CD4-positive, alpha-beta T cell treated with Interleukin-4 for 1 hour (primary cell): ENCODE data around the gene NTN4.

ENCODE experiments used
- DNase-seq, 2 donors: peaks; one replicate each; pipeline ENCODE4 v3.0.0-alpha.2; 2020 to 2022

The NTN4 gene

DNA sequence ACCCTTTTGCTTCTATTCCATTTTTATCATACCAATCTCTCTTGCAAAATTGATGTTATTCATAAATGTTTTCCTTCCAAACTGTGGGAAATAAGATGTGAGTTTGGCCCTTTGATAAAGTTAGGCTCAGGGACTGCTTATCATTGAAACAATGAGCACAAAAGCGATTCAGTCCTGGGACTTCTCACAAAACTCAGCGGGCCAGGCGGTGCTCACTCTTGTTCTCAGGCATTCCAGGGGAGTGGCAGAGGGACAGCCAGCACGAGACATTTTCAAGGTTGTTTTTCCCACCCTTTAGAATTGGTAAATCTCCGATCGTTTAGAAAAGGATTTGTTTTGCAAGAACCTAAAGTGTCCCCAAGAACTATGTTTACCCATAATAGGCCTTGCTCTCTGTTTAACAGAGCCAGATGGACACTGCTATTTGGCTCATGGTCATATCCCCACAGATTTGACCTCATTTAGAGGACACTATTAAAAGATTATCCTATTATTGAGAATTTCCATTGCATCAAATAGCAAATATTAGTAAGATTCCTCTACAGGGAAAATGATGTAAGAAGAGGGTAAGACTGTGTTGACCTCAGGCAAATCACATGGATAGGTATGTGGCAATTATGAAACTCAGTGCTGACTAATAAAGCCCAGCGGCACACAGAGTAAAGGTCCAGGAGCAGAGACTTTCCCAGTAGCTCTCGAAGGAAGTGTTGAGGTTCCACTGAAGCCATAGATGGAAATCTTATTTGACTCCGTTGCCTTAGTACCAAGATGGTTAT, 136.6 kb downstream of the NTN4 start:
- no peak for DNase-seq

DNA sequence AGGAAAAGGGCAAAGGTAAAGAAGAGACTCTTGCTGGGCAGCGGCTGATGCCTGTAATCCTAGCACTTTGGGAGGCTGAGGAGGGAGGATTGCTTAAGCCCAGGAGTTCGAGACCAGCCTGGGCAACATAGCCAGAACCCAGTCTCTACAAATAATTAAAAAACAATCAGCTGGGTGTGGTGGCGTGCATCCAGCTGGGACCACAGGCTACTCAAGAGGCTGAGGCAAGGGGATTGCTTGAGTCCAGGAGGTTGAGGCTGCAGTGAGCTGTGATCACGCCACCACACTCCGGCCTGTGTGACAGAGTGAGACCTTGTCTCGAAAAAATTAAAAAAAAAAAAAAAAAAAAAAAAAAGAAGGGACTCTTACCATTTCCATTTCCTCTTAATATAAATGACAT, 138.9 kb downstream of the NTN4 start:
- DNase-seq = no peak

DNA sequence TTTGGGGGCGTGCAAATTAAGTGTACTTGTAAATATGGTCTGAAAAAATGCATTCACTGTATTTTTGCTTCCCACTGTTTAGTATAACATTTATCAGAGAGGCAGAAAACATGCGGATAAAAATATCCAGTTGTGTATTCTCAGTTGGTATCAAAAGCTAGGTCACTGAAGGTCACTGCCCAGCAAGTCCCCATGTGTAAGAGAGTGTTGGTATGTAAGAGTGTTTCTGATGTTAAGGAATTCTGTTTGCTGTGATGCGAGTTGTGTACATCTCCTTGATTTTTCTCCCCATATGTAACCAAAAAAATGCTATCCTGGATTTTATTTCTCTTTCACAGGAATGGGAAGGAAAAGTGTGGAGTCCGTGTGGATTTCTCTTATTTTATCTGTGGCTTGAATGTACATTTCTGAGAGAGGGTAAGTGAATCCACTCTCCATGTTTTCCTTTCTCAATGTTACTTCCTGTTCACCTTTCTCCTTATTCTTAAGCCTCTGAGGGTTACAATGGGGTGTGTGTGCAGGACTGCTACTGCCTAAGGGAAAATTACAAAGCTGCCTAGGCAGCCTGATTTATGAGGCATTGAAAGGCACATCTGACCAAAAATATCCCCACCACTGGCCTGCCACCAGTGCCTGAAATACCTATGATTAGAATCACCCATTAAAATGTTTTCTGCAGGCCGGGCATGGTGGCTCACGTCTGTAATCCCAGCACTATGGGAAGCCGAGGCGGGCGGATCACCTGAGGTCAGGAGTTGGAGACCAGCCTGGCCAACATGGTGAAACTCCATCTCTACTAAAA, 141.4 kb downstream of the NTN4 start:
- no peak for DNase-seq

DNA sequence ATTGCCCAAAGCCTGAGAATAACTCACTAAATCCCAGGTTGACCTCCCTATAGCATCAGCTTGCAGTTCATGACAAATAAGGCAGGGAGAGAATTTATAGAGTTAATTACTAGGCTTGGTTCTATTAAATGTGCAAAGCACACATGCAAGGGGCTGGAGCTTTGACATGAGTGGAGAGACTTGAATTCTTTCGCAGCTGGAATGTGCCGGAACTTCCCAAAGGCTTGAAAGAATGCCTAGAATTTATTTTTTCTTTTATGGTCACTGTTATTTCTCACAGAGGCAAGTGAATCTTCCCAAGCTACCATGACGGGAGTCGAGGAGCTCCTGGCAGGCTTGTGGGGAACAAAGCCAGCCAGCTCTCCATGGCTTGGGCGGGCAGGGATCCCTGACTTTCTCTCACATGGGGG, 143.8 kb downstream of the NTN4 start:
- DNase-seq = no peak

DNA sequence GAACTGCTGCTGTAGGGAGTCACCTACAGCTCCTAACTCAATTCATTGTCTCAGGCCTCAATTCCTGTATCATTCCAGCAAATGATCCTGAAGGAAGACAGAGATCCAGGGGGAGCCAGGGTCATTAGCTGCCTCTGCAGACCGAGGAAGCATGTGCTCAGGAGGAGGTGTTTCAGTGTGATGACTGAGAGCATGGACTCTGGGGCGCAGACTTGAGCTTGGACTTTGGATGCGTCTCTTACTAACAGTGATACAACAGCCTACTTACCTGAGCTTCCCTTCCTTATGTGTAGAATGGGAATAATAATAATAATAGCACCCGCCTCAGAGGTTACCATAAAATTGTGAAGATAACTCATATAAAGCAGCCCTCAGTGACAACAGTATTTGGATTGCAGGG, 147.3 kb downstream of the NTN4 start:
- DNase-seq = no peak

DNA sequence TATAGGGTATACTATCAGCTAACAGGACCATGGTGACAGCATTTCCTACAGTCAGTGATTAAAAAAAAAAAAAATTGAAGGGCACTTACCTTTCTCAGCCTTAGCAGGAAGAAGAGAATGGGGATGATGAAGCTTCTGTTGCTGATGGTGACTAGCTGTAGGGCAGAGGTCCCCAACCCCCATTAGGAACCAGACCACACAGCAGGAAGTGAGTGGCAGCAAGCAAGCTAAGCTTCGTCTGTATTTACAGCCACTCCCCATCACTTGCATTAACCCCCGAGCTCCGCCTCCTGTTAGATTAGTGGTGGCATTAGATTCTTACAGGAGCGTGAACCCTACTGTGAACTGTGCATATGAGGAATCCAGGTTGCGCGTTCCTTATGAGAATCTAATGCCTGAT, 148.0 kb downstream of the NTN4 start:
- DNase-seq = no peak

DNA sequence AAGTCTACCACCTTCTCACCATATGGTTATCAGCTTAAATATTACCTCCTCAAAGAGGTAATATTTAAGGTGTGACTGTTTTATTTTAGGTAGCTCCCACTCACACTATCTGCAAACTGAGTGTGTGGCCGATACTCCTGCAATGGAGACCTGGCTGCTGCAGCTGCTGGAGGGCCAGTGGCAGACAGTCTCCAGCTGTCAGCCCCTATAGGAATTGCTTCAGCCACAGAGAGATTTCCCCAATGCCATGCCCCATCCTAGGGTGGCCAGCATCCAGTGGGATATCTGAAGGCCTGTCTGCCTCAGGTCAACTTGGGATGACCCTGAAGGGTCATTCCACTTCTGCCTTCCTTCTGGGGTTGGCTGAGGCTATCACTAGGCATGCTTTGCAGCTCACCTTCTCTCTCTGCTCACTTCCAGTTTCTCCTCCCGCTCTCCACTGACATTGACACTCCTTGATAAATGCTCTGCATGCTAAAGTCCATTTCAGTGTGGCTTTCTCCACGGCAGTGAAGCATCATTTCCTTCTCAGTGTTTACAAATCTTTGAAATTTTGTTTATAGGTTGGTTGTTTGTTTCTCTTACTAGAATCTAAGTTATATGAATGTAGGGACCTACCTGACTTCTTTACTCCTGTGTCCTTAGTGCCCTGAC, 149.1 kb downstream of the NTN4 start:
- DNase-seq = no peak

DNA sequence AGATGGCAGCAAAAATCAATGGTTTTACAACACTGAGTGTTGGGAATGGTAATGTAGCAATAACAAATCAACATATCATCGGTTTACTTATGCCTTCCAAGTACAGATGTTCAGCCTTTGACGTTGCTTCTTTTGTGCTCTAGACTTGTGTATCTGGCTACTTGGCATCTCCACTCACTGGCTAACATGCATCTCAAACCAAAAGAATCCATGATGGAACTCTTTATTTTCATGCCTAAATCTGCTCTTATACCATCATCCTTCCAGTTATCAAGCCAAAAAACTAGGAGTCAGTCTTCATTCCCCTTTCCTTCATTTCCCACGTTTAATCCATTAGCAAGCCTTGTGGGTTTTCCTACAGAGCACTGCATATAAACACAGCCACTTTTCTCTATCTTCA, 150.0 kb downstream of the NTN4 start:
- DNase-seq = no peak

DNA sequence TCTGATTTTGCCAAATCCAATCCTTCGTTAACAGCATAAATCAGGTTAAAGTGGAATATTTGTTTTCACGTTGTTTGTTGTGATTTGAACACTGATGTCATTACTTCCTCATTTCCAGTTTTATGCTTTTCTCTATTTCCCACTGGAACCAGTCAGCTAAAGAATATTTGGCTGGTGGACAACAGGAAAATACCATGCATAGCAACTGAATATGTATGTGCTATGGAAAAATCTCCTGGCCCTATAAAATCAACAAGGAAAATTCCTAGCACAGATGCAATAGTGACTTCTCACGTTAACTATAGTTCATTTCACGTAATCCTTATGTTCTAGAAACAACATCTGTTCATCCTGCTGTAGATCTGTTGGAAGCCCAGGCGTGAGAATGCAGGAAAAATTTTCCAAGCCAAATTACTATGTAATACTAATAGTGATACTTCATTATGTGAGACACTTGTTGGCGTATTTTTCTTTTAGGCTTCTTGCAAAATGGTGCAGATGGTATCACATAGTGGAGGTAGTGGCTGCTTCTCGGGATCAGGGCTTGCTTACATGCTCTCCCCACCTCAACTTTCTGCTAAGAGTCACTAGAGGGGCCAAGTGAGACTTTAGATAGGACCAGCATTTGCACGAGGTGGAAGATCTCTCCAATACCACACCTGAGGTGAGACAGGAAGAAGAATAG, 153.0 kb downstream of the NTN4 start:
- no peak for DNase-seq

DNA sequence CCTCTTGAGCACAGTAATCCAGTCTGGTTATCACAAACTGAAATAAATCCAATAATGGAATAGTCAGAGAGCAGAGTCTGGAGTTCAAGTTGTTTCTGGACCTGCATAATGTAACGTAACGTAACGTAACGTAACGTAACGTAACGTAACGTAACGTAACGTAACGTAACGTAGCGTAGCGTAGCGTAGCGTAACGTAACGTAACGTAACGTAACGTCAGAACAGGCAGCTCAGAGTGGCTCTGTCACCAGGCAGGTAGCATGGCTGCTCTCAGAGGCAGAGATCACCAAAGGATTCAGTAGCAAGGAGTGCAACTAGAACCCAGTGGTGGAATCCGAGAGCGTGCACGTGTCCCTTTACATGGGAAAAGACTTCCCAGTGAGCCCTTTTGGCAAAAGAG, 153.6 kb downstream of the NTN4 start:
- DNase-seq = no peak

DNA sequence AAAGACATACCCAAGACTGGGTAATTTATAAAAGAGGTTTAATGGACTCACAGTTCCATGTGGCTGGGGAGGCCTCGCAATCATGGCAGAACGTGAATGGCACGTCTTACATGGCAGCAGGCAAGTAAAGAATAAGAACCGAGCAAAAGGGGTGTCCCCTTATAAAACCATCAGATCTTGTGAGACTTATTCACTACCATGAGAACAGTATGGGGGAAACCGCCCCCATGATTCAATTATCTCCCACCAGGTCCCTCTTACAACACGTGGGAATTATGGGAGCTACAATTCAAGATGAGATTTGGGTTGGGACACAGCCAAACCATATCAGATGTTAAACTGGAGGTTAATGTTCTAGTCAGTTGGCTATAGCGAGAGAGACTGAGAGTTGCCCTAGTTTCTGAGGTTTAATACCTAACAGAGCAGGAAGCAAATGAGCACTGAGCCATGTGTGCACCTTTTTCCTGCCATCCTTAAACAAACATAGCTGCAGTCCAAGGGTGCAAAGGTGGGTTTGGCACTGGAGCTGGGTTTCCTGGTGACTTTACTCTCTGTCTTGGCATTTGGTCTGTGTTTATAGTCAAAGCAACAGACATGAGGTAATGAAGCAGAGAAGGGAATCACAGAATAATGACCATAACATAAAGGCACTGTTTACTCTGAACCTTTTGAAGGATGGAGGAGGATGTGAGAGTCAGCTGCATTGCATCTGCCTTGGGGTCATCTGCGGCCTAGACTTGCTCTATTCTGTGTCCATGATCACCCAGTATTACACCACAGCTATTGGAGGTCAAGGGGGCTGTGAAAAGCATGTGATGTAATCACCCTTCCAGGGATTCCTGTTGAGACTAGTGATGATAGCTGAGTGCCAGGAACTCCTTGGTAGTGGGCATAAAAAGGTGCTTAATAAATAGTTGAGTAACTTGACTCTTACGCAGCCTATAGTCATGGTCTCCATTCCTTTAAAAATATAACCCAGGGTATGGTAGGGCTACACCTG, 155.6 kb downstream of the NTN4 start:
- no peak for DNase-seq

DNA sequence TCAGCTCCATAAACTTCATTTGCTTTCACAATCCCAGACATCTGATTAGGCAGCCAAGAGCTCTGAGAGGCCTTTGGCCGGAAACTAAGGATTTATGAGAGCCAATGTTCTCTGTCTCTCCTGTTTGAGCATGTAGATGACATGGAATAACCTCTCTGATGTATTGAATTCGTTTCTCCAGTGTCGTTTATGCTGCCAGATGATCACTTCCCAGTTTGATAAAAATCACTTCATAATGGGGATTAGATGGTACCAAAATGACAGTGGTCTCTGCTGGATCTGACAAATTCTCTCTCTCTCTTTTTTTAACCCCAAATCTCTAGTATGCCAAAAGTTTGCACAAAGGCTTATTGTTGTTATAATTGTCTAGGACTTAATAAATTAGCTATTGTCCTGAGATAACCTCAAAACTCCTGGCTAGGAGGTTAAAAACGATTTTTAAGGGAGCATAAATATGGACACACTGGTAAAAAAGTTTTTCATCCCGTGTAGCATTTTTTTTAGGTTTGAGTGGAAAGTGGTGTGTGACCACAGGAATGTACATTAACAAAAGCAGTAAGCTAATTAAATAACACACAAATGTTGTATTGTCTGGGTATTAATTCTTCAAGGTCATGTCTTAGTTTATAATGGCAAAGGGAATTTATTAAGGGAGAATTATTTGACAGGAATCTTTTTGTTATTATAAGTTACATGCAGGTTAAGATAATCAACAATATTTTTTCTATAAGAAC, 156.7 kb downstream of the NTN4 start:
- DNase-seq = no peak

DNA sequence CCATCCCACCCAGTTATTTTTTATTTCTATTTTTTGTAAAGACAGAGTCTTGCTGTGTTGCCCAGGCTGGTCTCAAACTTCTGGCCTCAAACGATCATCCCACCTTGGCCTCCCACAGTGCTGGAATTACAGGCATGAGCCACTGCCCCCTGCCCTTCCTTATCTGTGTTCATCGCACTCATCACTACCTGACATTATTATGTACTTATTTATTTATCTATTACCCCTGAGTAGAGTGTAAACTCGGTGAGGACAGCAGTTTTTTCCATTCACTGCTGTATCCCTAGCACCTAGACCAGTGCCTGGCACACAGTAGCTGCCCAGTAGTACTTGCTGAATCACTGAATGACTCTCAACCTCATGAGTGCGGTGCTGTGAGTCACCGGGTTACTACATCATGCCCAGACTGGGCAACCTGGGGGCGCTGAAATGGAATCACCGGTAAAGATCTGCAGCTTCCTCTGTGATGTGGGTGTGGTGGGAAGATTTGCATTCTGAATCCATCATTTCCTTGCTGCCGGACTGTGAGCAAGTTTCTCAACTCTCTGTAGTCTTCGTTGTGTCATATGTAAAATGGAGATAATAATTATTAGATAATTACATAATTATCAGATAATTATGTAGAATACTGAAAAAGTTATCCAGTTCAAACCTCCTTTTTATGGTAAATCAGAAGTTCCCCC, 157.4 kb downstream of the NTN4 start:
- DNase-seq = peak in 1 of 2 donors; percentile 14

DNA sequence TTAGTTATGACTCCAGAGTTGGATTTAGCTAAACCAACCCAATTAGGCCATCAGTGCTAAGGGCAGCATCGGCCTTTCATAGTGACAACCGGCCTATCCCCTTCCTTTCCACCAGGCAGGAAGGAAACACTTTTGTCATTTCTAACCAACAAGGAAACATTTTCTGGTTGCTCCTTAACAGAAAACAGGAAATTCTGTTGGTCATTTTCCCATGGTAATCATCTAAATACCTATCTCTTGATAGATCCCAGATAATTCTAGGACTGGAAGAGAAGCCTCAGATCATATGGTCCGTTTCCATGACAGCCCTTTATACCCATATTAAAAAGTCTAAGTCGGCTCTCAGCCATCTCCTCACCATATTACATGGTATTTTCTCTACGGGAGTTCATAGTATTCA, 160.1 kb downstream of the NTN4 start:
- DNase-seq = no peak

DNA sequence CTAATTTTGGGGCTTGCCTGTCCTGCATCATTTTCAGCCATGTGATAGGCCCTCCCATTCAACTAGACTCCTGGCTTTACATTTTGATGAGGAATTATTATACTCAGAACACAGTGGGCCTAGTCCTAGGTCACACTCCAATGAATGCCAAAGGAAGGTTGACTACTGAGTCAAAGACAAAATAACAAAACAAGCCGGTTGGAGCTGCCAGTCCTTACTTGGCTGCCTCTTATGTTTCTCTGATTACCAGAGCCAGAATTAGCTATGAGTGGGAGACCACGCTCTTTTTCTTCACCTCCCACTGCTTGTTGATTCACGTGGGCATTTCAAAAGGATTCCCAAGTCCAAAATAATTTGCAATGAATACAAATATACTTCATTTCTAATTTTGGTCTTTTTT, 161.2 kb downstream of the NTN4 start:
- DNase-seq = no peak

DNA sequence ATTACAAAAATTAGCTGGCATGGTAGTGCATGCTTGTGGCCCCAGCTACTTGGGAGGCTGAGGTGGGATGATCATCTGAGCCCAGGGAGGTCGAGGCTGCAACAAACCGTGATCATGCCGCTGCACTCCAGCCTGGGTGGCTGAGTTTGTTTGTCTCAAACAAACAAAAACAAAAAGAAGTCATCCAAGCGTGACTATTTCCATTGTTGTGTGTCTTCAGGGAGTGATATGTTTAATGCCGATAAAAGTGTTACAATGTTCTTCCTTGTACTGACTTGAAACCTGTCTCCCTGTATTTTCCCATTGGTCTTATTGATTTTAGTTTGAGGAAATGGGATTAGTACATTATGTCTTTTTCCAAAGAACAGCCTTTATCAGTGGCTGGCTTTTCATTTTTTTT, 163.7 kb downstream of the NTN4 start:
- no peak for DNase-seq

DNA sequence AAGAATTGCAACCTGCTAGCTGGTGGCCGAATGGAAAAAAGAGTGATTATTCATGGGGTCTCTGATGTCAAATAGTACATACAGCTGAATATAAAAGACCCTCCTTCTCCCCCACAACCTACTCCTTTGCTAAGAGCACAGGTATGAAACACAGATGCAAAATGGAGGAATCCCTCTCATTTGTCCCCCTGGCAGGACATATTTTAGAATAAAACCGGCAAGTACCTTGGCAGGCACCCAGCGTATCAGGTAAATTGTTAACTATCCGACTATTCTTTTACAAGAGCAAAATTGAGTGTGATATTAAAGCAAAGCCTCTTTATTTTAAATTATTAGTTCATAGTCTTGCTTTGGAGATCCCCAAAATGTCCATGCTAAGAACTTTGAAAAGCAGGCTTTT, 165.6 kb downstream of the NTN4 start:
- no peak for DNase-seq

DNA sequence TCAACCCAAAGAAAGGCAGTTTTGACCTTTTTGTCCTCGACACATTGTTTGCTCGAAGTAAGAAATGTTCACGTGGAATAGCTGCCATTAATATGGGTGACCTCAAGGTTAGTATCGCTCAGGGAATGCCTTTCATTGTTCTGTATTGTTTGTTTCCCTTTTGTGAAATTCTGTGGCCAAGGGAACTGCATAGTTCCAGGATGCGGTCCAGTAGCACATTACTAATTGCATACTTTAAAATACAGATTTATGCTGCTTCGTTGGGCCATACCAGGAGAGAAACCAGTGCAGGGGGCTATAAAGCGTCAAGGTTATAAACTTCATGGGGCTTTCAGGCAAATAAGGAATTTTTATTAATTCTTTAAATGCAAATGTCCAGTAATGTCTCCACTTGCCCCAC, 166.0 kb downstream of the NTN4 start:
- DNase-seq = no peak

DNA sequence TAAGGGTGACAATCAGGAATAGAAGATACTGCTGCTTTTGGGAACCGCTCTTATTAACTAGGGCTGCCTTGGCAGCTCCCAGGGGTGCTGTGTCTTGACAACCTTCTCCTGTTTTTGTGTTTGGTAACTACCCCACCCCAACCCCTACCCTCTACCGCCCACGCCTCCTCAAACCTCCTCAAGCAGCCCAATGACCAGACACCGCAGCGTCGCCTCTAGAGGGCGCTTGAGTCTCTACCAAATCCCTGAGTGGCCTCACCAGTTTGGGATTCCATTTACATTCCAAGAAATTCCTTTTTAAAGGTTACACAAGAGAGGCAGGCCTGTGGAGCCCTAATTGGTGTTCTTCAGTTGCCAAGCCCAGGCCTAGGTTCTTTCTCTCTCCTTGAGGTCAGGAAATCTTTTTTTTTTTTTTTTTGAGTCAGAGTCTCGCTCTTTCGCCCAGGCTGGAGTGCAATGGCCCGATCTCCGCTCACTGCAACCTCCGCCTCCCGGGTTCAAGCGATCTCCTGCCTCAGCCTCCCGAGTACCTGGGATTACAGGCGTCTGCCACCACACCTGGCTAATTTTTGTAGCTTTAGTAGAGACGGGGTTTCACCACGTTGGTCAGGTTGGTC, 166.9 kb downstream of the NTN4 start:
- peak; percentile 18 to 42 for DNase-seq

DNA sequence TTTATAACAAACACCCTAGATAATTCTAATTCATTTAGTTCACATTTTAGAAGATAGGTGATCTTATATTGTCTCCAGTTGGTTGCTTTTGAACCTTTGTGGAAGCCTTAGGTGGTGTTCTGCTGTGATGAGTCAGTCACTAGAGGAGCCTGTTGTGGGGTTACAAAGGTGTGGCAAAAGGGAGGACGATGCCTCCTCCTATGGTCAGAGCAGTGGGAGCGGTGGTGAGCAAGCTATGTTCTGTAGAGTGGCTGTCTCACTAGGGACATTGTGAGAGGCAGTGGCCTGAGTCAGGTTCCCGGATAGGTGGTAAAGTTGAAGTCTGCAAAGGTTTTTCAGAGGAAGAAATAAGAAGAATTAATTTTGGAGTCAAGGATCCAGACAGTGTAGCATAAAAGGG, 167.7 kb downstream of the NTN4 start:
- no peak for DNase-seq
